Cardiac septum (tissue), 1 donor: Measurements from ENCODE around the gene BORCS6. TPM values are rescaled to one million over a fixed set of nuclear protein-coding genes. Genes with fewer than 3 reads are reported as not detected.

ENCODE experiments used
- DNase-seq: peaks from one replicate; pipeline ENCODE4 v3.0.0-alpha.2; 2020; ENCODE audit warnings: low spot score
- intact Hi-C: fragments of 100-400 bp; cut with DNase I; formaldehyde crosslinking; loops from one replicate; pipeline ENCODE4 v1.14.0; 2022
- total RNA-seq: library from RNA; stranded (reverse); fragmentation: NEBNext Ultra II Directional; extraction: Animal tissue kit (Norgen Biotek cat#: 25700); gene quantifications from one replicate; pipeline ENCODE4 v1.2.1, GENCODE V29; 2021
- donor health status: DM: no; HTN: no; CAD: no.

Gene BORCS6
- total RNA-seq, 1 donor from 2014 or later: 6.8 TPM

DNA sequence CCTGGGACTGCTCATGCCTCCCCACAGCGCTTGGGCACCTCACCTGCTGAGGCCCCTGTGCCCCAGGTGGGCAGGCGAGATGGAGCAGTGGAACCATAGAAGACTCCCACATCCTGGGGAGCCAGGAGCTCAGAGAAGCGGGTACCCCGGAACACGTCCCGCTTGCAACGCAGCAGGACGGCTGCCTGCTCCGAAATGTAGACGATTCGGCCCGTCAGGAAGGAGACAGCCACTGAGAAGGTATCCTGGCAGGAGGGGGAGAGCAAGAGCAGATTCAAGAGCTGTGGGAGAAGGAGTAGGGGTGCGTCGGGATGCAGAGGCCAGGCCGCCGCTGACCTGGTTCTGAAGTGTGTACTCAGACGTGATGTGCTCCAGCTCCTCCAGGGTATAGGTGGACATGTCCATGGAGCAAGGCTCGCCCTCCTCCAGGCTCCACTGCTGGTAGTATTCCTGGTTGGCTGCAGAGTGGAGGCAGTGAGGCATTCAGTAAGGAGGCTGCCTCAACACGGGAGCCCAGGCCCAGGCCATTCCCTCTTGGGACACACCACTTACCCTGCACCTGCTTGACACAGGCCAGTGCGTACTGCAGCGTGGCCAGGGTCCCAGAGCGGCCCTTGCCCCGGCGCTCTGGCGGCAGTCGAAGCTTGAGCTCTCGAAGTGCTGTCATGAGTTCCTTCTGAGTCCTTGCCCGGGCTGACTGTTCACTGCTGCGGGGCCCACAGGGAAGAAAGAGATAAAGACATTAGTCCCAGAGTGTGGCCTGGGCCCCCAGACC, 40.4 kb downstream of the BORCS6 start:
- intact Hi-C loops: no loop called here
- no peak for DNase-seq

DNA sequence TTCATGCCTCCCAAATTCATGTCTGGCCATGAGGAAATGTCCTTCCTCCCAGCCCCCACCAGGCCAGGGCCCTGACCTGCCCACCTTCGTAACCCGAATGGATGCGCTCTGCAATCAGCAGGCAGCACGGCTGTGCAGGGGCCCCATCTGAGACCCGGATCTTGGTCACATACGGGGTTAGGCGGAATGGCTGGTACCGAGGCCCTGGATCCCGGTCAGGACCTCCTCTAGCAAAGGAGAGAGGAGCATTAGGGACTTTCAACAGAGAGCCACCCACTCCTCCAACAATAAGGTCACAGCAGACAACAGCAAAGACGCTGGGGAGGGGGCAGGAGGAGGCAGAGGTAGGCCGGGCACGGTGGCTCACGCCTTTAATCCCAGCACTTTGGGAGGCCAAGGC, 41.4 kb downstream of the BORCS6 start:
- no peak for DNase-seq
- intact Hi-C loops: no loop called here

DNA sequence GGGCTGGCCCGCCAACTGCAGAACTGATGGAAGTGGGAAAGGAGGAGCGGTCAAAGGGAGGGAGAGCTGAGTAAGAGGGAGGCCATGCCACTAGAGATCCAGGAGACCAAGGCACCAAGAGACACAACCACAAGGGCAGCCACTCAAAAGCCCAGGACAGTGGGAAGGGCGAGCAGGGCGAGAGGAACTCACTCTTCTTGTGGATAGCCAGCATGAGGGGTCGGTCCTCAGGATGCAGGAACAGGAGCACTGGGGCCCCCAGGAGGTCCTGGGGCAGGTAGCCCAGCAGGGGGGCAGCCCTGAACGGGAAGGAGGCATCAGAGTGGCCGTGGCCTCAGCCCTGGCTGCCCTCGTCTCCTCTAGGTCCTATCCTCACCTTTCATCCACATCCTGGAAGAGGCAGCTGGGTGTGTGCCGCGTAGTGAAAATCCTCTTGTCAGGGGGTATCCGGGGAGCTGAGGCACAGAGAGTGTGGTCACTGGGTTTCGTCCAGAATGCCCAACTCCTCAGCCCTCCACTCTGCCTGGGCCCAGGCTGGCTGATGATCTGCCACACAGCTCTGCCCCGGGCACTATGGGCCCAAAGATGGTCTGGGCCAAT, 42.1 kb downstream of the BORCS6 start:
- intact Hi-C loops: no loop called here
- no peak for DNase-seq

DNA sequence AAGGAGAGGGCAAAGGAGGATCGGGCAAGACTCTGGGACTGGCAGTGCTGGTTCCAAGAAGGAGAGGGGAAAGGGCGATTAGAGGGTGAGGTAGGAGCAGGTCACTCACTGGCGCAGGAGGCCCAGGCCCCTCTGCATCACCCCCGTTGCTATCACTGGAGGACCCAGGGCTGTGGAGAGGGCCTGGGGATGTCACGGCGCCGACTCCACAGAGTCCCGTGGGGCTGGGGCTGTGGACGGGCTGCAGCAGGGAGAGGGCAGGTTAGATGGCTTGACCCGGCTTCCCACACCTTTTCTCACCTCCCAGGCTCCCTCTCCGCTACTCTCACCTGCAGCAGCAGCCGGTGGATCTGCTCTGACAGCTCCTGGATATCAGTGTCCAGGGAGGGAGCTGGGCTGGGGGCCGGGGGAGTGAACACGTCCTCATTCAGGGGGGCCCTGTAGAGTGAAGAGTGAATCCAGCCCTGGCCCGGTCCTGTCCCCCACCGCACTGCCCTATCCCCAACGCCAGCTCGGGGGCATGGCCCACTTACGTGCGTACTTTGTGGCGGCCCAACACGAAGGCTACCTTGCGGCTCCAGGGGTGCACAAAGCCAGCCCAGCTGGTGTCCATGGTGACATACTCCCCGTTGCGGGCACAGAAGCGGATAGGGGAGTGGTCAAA, 42.7 kb downstream of the BORCS6 start:
- no peak for DNase-seq
- intact Hi-C loops: no loop called here

DNA sequence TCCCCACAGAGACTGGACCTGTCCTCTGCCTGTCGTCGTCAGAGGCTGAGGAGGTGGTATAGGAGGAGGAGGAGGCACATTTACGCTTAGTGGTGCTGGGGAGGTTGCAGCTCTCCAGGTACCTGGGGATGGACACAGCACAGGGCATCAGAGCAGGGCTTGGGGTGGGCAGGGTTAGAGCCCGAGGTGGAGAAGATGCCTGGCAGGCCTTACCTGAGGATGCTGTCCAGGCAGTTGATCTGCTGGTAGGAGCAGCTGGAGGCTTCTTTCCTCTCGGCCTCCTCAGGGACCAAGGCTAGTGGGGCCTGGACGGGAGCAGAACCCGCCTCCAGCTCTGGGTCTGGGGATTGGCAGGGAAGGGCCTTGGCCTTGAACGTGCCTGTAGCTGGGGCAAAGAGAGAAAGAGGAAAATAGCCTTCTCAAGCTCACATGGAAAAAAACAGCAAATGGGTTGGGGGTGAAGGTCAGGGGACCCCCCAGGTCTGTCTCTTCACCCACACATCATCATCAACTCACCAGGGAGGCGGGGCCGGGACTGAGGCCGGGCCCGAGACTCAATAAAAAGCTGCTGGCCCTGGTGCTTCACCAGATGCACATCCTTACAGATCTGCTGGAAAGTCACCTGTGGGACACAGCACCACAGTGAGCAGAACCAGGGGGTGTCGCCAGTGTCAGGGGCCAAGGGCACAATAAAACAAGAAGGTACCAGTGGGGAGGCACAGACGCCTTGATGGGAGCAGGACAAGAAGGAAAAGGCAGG, 43.4 kb downstream of the BORCS6 start:
- no peak for DNase-seq
- intact Hi-C loops: no loop called here

DNA sequence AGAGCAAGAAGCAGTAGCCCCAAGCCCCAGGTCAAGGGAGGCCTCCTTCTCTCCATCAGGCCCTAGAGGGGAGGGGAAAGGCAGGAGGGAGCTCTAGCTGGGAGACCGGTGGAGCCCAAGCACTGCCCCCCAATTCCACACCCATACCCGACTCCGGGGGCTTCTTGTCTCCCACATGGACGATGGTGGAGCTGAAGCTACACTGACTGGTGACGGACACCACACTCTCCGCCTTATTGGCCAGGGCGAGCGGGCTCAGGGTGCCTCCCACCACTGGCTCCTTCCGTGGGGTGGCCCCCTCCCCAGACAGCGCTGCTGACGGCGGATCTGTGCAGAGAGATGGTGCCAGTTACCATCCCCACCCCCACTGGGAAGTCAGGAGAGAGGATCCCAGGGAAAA, 44.2 kb downstream of the BORCS6 start:
- DNase-seq: no peak
- intact Hi-C loops: no loop called here

DNA sequence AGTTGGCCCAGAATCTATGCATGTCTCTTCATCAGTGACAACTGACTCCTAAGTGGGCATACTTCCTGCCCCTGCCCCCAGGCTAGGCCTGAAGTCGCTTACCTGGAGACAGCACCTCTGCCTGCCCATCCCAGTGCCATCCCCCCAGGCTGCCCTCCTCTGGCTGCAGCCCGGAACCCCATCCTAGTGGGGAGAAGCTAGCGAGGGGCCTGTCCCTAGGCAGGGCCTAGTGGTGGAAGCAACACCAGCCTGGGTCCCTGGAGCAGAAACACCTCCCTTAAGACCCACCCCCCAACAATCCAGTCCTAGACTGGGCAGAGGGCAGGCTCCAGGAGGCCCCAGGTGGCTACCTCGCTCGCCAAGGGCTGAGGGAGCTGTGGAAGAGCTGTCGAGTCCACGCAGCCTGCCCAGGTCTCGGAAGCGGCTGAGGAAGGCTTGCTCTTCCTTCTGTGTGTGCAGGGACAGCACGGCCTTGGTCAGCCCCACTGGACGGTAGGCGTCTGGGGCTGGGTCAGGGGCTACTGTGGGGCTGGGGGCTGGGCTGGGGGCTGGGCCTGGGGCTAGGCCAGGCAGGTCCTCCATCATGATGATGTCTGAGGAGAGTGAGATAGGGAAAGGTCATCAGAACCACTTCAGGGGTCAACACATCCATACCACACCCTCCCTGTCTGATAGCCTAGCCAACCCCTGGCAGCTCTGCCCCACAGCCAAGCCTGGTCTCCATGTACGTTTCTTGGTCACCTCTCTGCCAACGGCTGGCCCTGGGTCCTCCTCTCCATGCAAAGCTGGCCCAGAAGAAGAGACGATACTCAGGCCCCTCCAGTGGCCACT, 45.4 kb downstream of the BORCS6 start:
- DNase-seq: no peak
- intact Hi-C loops: no loop called here

DNA sequence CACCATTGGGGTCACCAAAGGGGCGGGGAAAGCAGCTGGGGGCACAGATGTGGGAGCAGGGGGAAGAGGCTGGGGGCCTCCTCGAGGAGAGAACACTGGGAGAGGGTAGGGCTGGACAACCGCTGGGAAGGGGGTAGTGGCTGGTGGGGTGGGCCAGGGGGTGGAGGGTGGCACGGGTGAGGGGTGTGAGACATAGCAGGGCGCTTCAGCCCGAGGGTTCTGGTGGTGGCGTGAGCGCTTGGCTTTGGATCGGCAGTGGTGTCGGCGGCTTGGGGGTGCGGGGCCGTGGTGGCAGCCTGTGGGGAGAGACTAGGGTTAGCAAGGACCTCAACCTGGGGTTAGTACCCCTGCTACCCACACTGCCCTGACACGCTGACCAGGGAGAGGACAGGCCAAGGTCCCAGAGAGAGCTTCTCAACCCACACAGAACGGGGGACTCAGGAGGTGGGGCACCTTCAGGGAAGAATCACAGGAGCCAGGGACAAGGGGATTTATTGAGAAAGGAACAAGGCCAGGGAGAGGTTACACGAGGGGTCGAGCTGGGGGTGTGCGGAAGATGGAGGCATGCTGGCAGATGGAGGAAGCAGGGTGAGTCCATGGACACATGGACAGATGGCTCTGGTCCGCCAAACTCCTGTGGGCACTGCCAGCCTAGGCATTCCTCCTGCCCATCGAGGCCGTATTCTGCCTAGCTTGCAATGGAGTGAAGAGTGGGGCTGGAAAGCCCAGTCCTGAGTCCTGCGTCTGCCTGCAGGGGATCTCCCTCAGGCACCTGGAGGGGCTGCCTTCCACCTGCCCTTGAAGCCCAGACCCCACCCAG, 46.2 kb downstream of the BORCS6 start:
- intact Hi-C loops: no loop called here
- no peak for DNase-seq

DNA sequence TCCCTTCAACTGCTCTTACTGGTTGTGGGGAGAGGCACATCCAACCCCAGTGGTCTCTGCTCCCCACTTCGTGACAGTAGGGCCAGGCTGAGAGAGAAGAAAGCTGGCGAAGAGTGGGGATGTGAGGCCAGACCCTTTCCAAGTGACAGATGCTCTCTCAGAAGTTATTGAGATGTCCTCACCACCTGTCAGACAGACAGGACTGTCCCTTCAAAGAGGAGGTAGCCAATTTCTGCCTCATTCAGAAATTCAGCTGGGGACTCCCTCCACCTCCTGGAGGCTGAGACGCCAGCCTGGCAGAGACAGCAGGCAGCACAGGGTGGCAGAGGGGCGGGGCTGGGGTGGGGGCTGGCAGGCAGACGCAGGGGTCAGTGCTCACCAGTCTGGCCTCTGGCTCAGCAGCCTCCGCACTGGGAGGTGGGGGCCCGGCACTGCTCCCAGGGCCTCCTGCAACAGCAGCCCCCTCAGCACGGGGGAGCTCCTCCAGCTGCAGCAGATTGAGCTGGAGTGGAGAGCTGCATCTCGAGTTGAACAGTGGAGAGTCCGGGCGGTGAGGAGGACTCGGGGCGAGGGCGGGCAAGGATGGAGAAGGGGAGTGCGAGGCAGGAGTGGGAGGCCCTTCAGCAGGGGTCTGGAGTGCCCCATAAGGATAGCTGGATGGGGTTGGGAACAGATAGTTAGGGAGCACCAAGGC, 46.9 kb downstream of the BORCS6 start:
- no peak for DNase-seq
- intact Hi-C loops: no loop called here

DNA sequence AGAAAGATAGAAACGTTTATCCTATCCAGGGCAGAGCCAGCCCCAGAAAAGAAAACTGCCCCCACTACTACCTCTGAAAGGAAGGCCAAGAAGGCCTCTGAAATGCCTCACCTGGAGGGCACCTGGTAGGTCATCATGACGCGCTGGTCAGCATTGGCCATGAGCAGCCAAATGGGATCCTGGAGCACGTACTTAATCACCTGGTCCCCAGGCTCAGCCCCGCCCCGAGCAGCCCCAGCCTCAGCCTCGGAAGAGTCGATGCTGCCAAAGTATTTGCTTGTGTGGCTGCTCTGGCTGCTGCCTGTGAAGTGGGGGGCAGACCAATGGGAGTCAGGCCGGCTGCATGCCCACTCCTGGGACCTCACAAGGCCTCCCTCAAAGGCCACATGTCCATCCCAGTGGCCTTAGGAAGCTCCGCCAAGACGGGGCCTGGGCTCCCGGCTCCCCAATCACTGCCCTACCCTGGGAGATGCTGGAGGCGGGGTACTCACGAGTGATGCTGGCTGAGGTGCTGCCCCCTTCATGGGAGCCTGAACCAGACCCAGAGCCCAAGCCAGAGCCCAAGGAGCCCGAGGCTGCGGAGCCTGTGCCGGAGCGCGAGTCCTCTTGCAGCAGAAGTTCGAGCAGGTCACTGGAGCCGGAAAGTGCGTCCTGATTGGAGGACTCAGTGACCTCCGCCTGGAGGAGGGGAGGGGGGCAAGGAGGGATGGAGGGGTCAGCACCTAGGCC, 47.7 kb downstream of the BORCS6 start:
- DNase-seq: no peak
- intact Hi-C loops: no loop called here

DNA sequence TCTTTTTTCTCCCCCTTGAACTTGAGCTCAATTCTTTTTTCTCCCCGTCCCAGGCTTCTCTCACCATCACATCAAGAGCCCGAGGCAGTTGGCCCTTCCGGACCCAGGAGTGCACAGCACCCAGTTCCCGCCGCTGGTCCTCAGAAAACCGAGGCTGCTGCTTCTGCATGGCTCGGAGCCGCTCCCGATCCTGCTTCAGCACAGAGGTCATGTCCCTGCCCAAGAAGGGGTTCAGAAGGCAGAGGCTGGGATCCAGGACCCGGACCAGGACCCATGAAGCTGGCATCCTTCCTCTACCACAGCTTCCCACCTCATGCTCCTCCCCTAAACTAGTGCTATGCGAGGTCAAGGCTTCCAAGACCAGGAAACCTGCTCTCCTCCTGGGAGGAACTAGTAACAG, 48.2 kb downstream of the BORCS6 start:
- DNase-seq: no peak
- intact Hi-C loops: no loop called here

DNA sequence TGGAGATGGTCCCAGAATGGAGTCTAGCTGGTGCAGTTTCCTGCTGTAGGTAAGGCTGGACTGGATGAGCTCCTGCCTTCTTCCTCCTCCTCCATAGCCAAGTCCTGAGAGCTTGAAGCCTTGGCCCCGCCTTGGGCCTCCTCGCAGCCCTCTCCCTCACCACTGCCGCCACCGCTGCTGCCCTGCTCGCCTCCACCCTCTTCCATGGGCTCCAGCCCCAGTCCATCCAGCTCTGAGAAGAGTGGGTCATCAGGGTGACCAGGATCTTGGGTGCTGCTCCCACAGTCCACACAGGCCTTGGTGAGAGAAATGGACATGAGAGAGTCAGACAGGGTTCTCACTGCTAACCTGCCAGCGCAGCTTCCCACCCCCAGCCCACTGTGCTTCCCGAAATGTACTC, 48.9 kb downstream of the BORCS6 start:
- intact Hi-C loops: no loop called here
- DNase-seq: no peak

DNA sequence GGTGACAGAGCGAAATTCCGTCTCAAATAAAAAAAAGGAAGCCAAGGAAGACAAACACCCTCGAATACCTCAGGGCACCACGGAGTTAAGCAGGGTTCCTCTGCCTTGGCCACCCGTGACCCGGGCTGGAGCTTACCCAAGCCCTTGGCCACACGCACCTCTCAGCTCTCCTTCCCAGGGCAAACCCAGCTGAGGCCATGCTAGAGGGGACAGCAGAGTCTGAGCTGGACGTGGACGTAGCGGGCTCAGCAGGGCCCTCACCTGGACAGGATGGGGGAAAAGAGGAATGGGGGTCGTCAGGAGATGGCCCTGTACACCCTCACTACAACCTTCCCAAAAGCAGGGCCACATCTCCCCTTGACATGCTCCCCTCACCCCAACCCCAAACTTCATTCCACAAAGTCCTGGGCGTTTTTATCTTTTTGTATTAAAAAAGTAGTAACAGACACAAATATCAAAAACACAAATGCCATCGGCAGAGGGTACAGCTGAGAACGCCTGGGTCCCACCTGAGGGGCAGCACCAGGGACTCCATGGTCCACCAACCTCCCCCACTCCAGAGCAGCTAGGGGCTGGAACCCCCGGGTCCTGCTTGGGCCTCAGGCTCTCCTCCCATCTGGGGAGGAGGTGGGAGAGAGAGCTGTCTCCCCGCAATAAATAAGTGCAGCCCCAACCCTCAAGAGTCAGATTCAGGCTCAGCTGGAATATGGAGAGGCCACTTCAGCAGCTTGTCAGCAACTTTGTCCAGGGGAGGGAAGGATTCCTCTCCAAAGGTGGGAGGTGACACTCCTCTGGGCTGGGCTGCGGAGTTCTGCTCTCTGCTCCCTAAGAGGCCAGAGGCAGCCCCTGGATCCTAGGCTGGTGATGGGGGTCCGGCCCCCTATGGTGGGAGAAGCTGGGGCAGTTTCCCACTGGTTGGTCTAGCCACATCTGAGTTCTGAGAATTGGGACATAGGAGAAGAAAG, 49.6 kb downstream of the BORCS6 start:
- DNase-seq: no peak
- intact Hi-C loops: no loop called here

DNA sequence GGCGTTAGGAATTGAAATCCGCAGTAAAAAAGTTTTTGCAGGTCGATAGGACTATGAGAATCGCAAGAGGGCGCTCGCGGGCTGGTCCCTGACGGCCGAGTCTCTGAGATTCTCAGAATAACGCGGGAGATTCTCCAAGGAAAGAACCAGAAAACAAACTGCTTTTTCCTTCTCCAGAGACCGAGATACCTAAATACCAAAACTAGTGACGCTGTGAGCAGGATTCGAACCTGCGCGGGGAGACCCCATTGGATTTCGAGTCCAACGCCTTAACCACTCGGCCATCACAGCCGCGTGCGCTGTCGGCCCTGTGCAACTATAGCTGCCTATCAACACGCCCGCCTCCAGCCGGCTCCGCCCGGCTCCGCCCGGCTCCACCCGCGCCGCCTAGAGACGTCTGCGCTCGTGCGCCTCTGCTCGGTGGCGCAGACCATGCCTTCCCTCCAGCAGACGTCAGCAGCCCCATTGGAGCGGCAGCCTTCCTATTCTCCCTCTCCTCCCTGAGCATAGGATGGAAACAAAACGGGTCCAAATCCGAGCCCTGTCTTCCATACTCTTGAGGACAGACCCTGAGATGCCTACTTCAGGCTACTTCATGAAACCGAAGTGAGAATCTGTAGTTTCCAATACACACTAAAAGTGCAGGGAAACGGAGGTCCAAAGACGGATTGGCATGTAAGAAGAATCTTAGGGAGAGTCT, 51.2 kb downstream of the BORCS6 start:
- intact Hi-C loops: loop anchor here (1.0 to 5.0 kb wide), 3 partner anchors 14 to 48 kb away; partner anchors contain the start of gene HES7
- DNase-seq: peak; percentile 96

DNA sequence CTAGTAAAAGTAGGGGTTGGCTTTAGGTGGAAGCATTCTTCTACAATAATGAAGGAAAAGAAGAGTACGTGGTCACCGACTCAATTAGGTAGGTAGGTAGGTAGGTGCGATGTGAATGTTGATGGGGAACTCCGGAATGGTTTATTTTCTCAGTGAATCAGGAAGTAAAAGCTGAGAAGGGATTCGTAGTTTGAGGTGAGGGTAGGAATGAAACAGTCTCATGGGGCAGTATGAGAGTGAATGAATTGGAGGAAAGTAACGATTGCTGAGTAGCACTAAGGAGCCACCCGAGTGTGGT, 51.7 kb downstream of the BORCS6 start:
- intact Hi-C loops: loop anchor here (1.0 to 5.0 kb wide), 3 partner anchors 14 to 49 kb away; partner anchors contain the start of gene HES7
- DNase-seq: no peak
